Natural killer cell (primary cell): ENCODE data around the gene ARMC3. TPM values are rescaled to one million over a fixed set of nuclear protein-coding genes. Genes with fewer than 3 reads are reported as not detected.
"Not testable (repeated sequence)": the region's sequence is repeated elsewhere in the genome, so short reads cannot be mapped to it uniquely, and the experiment has no call there.

Source experiments
- ATAC-seq, 3 donors: fragments of 150-1000 bp in 2 of 3; fragments of 200-7000 bp in 1 of 3; cut with Tn5 transposase; 1 replicate in 1 of 3; 2 replicates in 2 of 3; pipeline ENCODE4 v1.10.0; 2021; ENCODE audit warnings: mild to moderate bottlenecking in 2 of 3, moderate library complexity in 2 of 3
- DNase-seq, 2 donors: peaks; one replicate each; pipeline versions ENCODE4 v3.0.0 to v3.0.0-alpha.2; 2013 to 2021; ENCODE audit warnings: mixed read lengths in 1 of 2
- H3K27ac ChIP-seq: one replicate; pipeline ENCODE4 v1.5.1; 2013; ENCODE audit warnings: mild to moderate bottlenecking, low read length
- H3K27me3 ChIP-seq: one replicate; pipeline ENCODE4 v1.6.1; 2013; ENCODE audit warnings: low read length; ENCODE audit not compliant: control insufficient read depth, insufficient read depth
- H3K36me3 ChIP-seq: one replicate; pipeline ENCODE4 v1.6.1; 2013; ENCODE audit warnings: low read length; ENCODE audit not compliant: control insufficient read depth, insufficient read depth
- H3K4me1 ChIP-seq: one replicate; pipeline ENCODE4 v1.6.1; 2013; ENCODE audit warnings: low read length; ENCODE audit not compliant: control insufficient read depth, insufficient read depth
- H3K4me3 ChIP-seq: one replicate; pipeline ENCODE4 v1.5.1; 2013; ENCODE audit warnings: low read length
- H3K9me3 ChIP-seq: one replicate; pipeline ENCODE4 v1.6.1; 2013; ENCODE audit warnings: low read length; ENCODE audit not compliant: control insufficient read depth, insufficient read depth
- H3K27ac Mint-ChIP-seq, 2 donors: one replicate each; pipeline ENCODE4 v1.8.0; 2022; ENCODE audit warnings: mild to moderate bottlenecking in 2 of 2, mixed read lengths in 2 of 2, moderate library complexity in 1 of 2
- H3K27me3 Mint-ChIP-seq, 2 donors: one replicate each; pipeline ENCODE4 v1.8.0; 2022; ENCODE audit warnings: low read depth in 2 of 2, mixed read lengths in 2 of 2
- H3K36me3 Mint-ChIP-seq: one replicate; pipeline ENCODE4 v1.8.0; 2022; ENCODE audit warnings: mixed read lengths
- H3K4me1 Mint-ChIP-seq, 2 donors: one replicate each; pipeline ENCODE4 v1.8.0; 2022; ENCODE audit warnings: mixed read lengths in 2 of 2
- H3K4me3 Mint-ChIP-seq: one replicate; pipeline ENCODE4 v1.8.0; 2022; ENCODE audit warnings: mild to moderate bottlenecking, moderate library complexity, mixed read lengths
- H3K9me3 Mint-ChIP-seq, 2 donors: one replicate each; pipeline ENCODE4 v1.8.0; 2022; ENCODE audit warnings: mixed read lengths in 2 of 2
- WGBS: methylation state at CpG from one replicate; pipeline ENCODE4 v1.1.7; 2013; ENCODE audit warnings: missing lambda C conversion rate; ENCODE audit not compliant: insufficient coverage; 5-methylcytosine and 5-hydroxymethylcytosine counted together
- intact Hi-C: fragments of 100-400 bp; cut with micrococcal nuclease; formaldehyde crosslinking; loops from one replicate; pipeline ENCODE4 v1.14.2; 2022
- total RNA-seq, 4 donors: library from RNA; stranded (reverse); fragments of 120-200 nt in 1 of 4; gene quantifications; one replicate each; pipeline versions ENCODE4 v1.2.3 to v1.2.4, GENCODE V29; 2013 to 2022
- TF ChIP-seq, protein P1 (sequence below): fragments of 200-600 bp; IDR thresholded peaks from one replicate; pipeline ENCODE4 v1.8.0; 2022; ENCODE audit warnings: antibody characterized with exemption

The ARMC3 gene
- total RNA-seq, 3 donors from 2014 or later (not counting 1 experiment from before 2014, with no cell fraction given), result 0.65 to 0.68 TPM; not detected in 1

DNA sequence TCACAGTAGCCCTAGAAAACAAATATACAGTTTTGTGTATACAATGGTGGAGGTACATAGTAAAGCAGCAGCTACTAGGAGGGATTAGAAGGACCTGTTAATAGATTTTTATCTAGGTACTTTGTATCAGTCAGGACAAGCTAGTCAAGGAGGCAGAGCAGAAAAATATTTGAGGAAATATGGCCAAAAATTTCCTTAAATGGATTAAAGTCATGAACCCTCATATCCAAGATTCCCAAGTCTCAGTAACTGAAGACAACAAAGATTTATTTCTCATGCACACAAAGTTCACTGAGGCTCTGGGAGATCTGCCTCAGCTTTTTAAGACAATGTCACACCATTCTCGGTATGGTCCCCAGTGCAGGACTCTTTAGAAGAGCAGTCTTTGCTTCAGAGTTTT is 28.1 kb upstream of the ARMC3 start:
- Mint-ChIP-seq H3K9me3 (peaks cover 0 to 4% of the 10 kb centered on the region in 2 donors), H3K4me1 (peaks cover 7 to 9% of the 10 kb centered on the region in 2 donors), H3K27ac (peak overlapping the region in 1 of 2 donors; percentile 9), H3K36me3 (peaks cover 9% of the 10 kb centered on the region), H3K4me3 (no peak overlapping the region), H3K27me3 (peaks cover 0 to 6% of the 10 kb centered on the region in 2 donors)
- no peak for DNase-seq
- peaks cover 4% of the 10 kb centered on the region for H3K9me3 ChIP-seq
- no peak for ATAC-seq
- no peak overlapping the region for H3K27ac ChIP-seq
- H3K27me3 ChIP-seq, result no peaks in the 10 kb centered on the region
- H3K4me3 ChIP-seq, result no peak overlapping the region
- TF ChIP-seq, protein P1, sequence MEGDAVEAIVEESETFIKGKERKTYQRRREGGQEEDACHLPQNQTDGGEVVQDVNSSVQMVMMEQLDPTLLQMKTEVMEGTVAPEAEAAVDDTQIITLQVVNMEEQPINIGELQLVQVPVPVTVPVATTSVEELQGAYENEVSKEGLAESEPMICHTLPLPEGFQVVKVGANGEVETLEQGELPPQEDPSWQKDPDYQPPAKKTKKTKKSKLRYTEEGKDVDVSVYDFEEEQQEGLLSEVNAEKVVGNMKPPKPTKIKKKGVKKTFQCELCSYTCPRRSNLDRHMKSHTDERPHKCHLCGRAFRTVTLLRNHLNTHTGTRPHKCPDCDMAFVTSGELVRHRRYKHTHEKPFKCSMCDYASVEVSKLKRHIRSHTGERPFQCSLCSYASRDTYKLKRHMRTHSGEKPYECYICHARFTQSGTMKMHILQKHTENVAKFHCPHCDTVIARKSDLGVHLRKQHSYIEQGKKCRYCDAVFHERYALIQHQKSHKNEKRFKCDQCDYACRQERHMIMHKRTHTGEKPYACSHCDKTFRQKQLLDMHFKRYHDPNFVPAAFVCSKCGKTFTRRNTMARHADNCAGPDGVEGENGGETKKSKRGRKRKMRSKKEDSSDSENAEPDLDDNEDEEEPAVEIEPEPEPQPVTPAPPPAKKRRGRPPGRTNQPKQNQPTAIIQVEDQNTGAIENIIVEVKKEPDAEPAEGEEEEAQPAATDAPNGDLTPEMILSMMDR, result no peak
- intact Hi-C loops, result no loop called here
- H3K4me1 ChIP-seq, result no peaks in the 10 kb centered on the region
- no peaks in the 10 kb centered on the region for H3K36me3 ChIP-seq
- 83% methylated on average over 1 of the region's 1 CpG for WGBS

DNA sequence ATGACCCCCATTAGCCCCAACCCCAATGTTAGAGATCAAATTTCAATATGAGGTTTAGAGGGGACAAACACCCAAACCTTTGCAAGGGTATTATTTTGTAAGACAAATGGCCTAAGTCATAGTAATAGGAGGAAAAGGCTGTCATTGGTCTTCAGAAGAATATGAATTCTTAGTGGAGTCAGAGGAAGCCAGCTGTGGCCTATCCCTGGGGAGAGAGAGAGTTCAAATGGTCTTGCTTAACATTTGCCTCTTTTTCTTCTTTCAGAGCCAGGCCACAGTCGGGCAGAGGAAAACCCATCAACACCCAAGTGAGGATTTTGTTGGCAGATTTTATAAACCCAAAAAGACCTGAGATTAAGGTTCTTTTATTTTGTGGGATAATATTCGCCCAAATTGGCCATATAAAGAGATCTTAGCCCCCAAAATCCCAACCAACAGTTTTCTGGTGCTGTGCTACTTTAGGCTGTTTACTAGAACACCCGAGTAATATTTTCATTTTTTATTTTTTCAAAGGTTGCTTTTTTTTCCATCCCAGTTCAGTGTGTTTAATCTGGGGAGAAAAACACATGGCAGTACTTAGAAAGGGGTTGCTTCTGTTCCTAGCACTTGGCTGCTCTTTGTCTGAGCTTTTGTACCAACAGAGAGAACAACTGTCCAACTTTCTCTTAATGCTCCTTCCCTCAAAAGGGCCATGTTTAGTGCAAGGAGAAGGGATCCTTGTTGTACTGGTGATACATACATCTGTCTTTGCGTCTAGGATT is 26.8 kb upstream of the ARMC3 start:
- H3K4me3 ChIP-seq, result no peak overlapping the region
- TF ChIP-seq, protein P1, result no peak
- no peak overlapping the region for H3K27ac ChIP-seq
- Mint-ChIP-seq H3K4me3 (no peak overlapping the region), H3K36me3 (peaks cover 9% of the 10 kb centered on the region), H3K27ac (no peak overlapping the region), H3K27me3 (peaks cover 0 to 6% of the 10 kb centered on the region in 2 donors), H3K9me3 (peaks cover 0 to 6% of the 10 kb centered on the region in 2 donors), H3K4me1 (peaks cover 7 to 9% of the 10 kb centered on the region in 2 donors)
- peaks cover 4% of the 10 kb centered on the region for H3K9me3 ChIP-seq
- DNase-seq, result no peak
- no peaks in the 10 kb centered on the region for H3K4me1 ChIP-seq
- WGBS, result 60% methylated on average over 1 of the region's 4 CpGs
- intact Hi-C loops, result no loop called here
- ATAC-seq, result no peak
- no peaks in the 10 kb centered on the region for H3K36me3 ChIP-seq
- H3K27me3 ChIP-seq, result no peaks in the 10 kb centered on the region

DNA sequence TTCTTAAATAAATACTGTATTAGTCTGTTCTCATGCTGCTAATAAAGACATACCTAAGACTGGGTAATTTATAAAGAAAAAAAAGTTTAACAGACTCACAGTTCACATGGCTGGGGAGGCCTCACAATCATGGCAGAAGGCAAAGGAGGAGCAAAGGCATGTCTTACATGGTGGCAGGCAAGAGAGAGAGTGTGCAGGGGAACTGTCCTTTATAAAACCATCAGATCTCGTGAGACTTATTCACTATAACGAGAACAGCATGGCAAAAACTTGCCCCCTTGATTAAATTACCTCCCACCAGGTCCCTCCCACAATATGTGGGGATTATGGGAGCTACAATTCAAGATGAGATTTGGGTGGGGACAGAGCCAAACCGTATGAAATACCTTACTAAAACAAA is 25.7 kb upstream of the ARMC3 start:
- ATAC-seq, H3K4me3 Mint-ChIP-seq, intact Hi-C loops, DNase-seq, H3K27ac ChIP-seq, H3K4me1 ChIP-seq, H3K9me3 ChIP-seq, H3K36me3 Mint-ChIP-seq, H3K27me3 Mint-ChIP-seq, H3K27me3 ChIP-seq, H3K4me1 Mint-ChIP-seq, H3K36me3 ChIP-seq, H3K4me3 ChIP-seq, H3K9me3 Mint-ChIP-seq: not testable (repeated sequence)
- no CpG with 5 or more reads among the region's 3 CpGs for WGBS
- peak overlapping the region in 1 of 2 donors; percentile 30 for H3K27ac Mint-ChIP-seq

DNA sequence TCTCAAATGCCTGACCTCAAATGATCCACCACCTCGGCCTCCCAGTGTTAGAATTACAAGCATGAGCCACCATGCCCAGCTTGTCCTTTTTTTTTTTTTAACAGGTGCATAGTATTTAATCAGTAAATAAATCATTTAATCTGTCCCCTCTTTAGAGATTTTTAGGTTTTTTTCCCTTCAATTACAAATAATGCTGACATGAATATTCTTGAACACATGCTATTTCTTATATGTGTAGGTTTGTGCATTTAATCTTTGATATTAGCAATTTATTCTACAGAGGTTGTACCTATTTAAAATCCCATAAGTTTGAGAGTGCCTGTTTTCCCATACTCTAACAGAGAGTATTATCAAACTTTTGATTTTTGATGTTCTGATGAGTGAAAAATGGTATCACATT is 24.2 kb upstream of the ARMC3 start:
- peaks cover 9% of the 10 kb centered on the region for H3K9me3 ChIP-seq
- no peak for DNase-seq
- intact Hi-C loops, result no loop called here
- no peaks in the 10 kb centered on the region for H3K4me1 ChIP-seq
- H3K4me1 Mint-ChIP-seq, result peaks cover 7 to 9% of the 10 kb centered on the region in 2 donors
- 100% methylated on average over 1 of the region's 1 CpG for WGBS
- no peak overlapping the region for H3K27ac ChIP-seq
- H3K27me3 Mint-ChIP-seq, result peaks cover 0 to 6% of the 10 kb centered on the region in 2 donors
- no peaks in the 10 kb centered on the region for H3K27me3 ChIP-seq
- ATAC-seq, result no peak
- H3K36me3 Mint-ChIP-seq, result peaks cover 9% of the 10 kb centered on the region
- H3K4me3 Mint-ChIP-seq, result no peak overlapping the region
- no peak overlapping the region for H3K4me3 ChIP-seq
- TF ChIP-seq, protein P1, result no peak
- no peaks in the 10 kb centered on the region for H3K36me3 ChIP-seq
- peaks cover 2 to 6% of the 10 kb centered on the region in 2 donors for H3K9me3 Mint-ChIP-seq
- H3K27ac Mint-ChIP-seq, result no peak overlapping the region
